NCI-H2171 (cell line): ENCODE results near the gene TPO.
"Not testable (repeated sequence)": the region's sequence is repeated elsewhere in the genome, so short reads cannot be mapped to it uniquely, and the experiment has no call there.

ENCODE experiments used
- DNase-seq: peaks from one replicate; lab custom pipeline; 2025; lab: John Stamatoyannopoulos, UW

TPO gene

DNA sequence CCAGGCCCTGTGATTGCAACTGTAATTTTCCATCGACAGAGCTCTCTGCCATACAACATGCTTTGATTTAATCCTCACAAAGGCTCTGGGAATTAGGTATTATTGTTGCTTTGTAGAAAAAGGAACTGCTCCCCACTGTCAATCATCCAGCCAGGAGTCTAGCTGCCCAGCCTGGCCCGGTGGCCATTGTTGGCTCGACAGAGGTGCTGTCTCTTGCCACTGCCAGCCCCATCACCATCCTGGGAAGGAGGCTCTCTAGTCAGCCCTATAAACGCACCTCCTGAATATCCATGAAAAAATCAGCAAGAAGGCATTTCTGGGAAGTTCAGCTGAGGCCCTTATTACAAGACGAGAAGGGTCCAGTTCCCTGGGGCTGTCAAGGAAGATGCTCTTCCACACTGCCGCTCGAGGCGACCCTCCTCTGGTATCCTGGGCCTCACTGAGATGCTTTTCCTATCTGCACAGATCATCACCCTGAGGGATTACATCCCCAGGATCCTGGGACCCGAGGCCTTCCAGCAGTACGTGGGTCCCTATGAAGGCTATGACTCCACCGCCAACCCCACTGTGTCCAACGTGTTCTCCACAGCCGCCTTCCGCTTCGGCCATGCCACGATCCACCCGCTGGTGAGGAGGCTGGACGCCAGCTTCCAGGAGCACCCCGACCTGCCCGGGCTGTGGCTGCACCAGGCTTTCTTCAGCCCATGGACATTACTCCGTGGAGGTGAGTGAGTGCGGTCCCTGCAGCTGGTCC is 71.0 kb downstream of the TPO start:
- no peak for DNase-seq

DNA sequence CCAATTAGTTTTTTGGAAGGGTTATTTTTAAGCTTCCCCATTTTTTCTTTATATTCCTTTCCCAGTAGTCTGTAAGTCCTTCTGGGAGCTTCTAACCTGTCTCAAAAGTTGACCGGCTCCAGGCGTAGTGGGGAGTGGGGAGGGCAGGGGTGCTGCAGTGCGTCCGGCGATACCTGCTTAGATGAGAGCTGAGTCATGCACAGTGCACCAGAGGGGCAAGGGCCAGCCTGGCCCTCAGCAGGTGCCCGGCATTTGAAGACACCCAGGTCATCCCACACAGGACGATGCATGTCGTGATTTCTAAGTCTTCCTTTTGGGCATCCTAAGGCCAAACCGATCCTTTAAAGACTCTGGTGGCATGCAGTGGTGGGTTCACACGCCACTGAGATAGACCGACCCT is 73.4 kb downstream of the TPO start:
- DNase-seq: no peak

DNA sequence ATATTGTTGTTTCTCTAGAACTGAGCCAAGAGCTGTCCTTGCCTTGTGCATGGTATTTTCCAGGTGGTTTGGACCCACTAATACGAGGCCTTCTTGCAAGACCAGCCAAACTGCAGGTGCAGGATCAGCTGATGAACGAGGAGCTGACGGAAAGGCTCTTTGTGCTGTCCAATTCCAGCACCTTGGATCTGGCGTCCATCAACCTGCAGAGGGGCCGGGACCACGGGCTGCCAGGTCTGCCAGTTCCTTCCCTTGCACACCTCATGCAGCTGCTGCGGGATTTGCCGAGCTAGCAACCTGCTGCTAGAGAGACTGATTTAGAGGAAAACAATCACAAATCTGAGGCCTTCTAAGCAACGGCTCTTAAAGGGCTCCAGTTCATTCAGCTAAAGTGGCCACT is 74.5 kb downstream of the TPO start:
- no peak for DNase-seq

DNA sequence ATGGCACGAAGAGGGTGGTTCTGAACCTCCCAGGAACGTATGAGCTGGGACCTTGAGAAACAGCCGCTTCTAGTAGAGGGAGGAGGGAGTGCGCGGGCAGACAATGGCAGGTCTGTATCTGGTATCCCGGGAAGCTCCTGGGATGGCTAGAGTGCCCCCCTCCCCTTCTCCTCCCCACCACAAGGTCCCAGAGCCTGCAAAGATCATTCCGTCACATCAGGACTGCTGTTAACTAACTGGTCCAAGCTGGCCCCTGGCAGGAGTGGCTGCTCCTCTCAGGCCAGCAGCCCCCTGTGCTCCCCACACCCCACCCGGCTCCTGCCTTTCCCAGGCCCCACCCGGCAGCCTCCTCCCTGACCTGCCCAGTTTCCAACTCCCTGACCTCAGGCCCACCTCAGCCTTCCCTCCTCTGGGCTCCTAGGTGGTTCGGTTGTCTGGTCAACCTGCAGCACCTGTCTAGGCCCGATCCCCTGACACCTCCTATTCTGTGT is 75.0 kb downstream of the TPO start:
- DNase-seq: no peak

DNA sequence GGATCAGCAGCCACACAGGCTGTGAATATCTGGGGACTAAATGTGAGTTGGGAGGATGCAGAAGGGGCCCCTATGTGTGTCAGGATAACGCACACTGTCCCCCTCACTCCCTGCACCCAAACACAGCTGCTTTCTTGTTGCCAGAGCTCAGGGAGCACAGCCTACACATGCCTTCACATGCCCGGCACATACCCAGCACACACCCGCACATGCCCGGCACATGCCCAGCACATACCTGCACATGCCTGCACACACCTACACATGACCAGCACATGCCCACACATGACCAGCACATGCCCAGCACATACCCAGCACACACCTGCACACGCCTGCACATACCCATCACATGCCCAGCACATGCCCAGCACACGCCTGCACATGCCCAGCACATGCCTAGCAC is 75.6 kb downstream of the TPO start:
- DNase-seq: no peak

DNA sequence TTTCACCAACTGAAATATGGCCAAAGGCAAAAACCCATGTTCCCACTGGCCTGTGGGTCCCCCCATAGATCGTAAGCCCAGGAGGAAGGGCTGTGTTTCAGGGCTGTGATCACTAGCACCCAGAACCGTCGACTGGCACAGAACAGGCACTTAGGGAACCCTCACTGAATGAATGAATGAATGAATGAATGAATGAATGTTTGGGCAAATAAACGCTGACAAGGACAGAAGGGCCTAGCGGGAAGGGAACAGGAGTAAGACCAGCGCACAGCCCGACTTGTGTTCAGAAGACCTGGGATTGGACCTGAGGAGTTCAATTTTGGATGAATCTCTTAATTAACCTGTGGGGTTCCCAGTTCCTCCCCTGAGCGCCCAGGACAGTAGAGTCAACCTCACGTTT is 76.2 kb downstream of the TPO start:
- no peak for DNase-seq

DNA sequence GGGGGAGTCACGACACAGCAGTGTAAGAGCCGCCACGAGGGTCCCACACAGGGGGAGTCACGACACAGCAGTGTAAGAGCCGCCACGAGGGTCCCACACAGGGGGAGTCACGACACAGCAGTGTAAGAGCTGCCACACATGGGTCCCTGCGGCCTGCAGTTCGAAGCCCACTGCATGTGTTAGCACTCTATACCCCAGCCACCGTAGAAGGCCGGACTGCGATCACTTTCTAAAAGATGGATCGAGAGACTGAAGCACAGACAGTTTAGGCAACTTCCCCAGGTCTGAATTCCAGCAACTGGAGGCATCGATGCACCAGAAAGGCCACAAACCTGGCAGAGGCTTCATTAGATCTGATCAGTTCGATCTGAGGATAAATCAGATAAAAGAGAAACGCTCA is 77.1 kb downstream of the TPO start:
- DNase-seq: not testable (repeated sequence)

DNA sequence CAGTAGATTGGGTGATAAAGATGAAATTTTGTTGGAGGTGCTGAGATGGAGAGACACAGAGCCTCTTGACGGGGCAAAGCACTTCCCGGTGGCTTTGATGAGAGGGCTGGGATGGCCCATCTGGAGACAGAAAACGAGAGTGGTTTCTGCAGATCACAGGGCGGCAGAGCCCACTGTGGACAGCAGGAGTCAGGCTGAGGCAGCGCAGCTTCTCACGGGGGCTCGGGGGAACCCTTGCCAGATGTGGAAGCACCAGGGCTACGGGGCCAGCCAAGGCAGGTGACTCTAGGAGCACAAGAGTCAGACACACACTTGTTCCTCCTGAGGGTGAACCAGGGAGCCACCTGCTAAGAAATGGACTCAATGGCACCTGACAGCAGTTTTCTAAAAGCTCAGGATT is 78.5 kb downstream of the TPO start:
- no peak for DNase-seq

DNA sequence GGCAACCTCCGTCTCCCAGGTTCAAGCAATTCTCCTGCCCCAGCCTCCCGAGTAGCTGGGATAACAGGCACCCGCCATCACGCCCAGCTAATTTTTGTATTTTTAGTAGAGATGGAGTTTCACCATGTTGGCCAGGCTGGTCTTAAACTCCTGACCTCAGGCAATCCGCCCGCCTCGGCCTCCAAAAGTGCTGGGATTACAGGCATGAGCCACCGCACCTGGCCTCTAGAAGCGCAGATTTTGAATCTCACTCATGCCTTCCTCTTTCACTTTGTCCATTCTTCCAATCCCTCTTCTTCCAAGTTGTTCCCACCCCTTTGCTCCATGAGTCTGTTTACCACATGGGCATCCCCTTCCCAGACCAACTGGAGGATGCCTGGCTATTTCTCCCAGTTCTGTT is 79.0 kb downstream of the TPO start:
- not testable (repeated sequence) for DNase-seq

DNA sequence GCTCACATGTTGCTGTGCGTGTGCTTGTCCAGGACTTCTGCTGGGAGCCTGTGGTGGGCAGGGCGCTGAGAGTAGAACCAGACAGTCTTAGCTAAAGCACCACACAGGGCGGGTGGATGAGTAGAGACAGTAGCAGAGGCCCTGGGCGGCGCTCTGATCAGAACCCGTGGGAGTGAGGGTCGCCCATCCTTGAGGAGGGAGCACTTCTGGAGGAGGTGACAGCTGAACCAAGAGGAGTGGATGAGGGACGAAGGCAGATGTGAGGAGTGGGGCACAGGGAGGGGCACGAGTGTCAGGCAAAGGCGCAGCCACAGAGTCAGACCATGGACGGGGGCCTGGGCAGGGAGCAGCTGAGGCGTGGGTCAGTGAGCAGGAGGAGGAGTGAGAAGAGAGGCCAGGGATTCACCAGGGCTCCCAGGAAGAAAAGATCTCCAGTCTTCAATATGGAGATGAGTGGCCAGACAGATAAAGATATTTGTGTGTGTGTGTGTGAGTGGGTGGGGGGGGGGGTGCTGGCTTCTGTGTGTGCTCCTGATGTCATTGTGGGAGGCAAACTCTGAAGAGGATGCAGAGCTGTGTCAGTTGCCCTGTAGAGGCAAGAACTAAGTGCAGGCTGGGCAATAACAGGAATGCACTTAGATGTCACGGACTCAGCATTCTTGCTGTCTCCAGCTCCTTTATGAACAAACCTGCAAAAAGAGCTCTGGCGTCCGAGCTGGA is 79.6 kb downstream of the TPO start:
- no peak for DNase-seq

DNA sequence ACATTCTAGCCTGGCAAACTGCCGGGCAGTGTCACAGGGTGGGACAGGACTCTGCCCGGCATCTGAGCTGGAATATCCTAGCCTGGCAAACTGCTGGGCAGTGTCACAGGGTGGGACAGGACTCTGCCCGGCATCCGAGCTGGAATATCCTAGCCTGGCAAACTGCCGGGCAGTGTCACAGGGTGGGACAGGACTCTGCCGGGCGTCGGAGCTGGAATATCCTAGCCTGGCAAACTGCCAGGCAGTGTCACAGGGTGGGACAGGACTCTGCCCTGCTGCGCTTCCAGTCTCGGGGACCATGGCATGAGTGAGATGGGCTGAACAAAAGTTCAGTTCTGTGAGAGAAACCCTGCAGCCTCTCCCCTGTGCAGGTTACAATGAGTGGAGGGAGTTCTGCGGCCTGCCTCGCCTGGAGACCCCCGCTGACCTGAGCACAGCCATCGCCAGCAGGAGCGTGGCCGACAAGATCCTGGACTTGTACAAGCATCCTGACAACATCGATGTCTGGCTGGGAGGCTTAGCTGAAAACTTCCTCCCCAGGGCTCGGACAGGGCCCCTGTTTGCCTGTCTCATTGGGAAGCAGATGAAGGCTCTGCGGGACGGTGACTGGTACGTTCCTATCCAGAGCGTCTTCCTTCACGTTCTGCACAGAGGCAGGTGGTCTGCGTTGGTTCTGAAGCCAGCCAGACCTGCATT is 80.3 kb downstream of the TPO start:
- DNase-seq: no peak

DNA sequence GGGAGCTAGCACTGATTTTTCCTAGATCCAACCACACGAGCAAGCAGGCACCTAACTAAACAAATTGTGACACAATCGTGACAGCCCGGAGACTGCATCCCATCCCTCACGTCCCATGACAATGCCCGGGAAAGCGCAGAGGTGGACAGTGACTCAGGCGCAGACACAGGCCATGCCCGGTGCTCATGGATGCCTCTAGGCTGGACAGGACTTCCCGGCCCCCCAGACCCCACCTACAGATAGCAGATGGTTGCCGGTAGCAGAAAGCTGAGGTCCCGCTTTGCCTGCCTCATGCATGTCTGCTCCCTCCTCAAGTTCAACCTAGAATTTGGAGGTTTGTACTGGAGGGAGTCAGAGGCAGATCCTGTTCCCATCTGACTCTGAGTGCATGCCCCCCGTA is 81.0 kb downstream of the TPO start:
- no peak for DNase-seq

DNA sequence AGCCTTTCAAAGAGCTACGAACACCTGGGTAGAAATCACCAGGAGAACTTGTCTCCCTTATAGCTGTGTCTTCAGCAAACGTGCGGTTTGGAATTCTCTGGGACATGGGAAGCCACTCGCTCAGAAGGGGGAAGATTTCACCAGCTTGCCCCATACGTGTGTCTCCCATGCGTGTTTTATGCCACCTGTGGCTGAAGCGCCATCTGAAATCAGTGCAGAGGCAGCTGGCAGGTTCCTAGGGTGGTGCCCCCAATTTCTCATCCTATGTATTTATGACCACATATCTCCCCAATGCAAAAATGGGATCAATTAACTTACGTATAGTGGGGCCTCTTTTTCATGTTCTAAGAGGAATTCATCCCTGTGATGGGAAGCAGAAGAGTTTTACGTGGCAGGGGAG is 81.6 kb downstream of the TPO start:
- DNase-seq: no peak

DNA sequence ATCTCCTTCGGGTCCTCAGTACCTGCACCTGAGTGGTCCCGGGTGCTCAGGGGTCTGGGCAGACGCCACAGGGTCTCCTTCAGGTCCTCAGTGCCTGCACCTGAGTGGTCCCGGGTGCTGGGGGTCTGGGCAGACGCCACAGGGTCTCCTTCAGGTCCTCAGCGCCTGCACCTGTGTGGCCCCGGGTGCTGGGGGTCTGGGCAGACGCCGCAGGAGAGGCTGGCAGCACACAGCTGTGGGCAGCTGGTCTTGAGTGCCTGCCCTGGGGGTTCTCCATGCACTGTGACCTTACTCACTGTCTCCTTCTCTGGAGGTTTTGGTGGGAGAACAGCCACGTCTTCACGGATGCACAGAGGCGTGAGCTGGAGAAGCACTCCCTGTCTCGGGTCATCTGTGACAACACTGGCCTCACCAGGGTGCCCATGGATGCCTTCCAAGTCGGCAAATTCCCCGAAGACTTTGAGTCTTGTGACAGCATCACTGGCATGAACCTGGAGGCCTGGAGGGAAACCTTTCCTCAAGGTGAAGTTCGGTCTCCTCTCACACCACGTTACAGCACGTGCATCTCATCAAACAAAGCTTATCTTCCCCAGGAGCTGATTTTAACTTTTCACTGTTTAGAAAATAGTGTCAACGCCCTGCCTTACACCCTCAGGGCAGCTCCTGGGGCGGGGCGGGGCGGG is 82.6 kb downstream of the TPO start:
- DNase-seq: no peak

DNA sequence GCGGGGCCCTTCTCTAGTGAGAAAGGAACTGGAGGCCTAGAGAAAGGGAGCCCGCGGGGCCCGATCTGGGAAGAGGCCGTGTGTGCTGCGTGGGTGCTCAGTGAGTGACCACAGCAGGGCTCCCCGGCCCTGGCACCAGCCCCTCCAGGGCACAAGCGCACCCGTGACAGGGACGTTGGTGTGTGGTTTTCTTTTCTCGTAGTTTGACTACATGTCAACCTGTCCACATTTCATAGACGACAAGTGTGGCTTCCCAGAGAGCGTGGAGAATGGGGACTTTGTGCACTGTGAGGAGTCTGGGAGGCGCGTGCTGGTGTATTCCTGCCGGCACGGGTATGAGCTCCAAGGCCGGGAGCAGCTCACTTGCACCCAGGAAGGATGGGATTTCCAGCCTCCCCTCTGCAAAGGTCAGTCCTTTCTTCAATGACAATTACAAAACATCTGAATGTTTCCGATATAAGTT is 83.1 kb downstream of the TPO start:
- no peak for DNase-seq

DNA sequence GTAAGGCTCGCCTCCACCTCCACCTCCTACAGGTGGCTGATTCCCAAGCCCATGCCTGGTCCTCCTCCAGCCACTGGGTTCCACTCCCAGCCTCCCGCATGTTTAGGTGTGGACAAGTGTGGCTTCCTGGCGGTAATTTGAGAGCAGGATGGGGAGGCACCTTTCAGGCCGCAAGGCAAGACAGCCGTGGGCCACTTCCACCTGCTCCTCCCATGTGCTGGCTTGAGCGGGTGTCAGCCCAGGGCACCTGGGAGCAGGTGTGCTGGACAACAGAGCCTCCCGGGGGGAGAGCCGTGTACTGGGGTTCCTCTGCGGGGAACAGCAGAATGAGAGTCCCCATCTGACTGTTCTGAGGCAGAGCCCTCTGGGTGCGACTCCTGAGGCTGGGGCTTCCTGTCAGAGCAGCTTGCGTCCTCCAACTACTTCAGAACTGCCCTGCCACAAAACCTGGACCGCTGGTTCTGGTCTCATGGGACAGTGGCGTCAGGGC is 83.9 kb downstream of the TPO start:
- DNase-seq: no peak

DNA sequence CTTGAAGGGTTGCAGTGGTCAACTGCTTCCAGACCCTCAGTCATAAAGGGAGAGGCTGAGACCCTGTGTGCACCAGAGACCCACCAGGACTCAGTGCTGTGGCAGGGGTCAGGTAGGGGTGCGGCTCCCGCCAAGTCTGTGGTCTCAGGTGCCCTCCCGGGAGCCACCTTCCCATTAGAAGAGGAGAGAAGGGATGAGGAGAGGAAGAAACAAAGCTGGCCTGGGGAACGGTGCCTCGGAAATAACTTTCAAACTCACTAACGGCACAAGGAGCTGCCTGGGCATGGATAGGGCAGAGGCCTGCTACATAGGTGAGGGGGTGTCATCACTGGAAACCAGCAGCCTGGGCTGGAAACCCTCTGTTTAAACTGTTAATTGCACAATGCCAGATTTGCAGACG is 84.9 kb downstream of the TPO start:
- no peak for DNase-seq

DNA sequence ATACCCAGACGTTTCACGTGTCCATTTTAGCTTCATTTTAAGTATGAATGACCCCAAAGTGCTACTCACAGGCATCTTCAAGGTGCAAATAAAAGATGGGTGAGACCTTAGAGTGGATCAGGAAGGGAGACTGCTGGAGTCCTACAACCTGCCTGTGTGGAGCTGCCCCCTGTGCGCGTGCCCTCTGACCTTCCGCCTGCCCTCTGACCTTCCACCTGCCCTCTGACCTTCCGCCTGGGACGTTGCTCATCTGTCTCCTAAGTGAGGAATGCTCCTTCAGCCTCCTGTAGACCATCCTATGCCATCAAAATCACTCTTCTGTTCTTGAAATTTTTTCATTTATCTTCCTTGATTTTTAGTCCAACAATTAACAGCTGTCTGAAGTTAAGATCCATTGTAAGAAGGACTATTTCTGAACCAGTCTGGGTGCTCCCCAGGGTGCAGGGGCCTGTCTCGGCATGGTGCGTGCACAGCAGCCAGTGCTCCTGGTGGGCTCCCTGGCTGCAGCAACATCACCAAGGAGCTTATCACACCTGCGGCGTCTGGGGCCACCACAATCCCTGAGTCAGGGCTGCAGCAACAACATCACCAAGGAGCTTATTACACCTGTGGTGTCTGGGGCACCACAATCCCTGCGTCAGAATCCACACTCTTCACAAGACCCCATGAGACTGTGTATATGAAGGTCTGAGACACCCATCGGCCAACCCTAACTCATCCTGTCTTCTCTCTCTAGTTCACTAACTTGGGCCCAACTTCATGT is 86.0 kb downstream of the TPO start:
- no peak for DNase-seq

DNA sequence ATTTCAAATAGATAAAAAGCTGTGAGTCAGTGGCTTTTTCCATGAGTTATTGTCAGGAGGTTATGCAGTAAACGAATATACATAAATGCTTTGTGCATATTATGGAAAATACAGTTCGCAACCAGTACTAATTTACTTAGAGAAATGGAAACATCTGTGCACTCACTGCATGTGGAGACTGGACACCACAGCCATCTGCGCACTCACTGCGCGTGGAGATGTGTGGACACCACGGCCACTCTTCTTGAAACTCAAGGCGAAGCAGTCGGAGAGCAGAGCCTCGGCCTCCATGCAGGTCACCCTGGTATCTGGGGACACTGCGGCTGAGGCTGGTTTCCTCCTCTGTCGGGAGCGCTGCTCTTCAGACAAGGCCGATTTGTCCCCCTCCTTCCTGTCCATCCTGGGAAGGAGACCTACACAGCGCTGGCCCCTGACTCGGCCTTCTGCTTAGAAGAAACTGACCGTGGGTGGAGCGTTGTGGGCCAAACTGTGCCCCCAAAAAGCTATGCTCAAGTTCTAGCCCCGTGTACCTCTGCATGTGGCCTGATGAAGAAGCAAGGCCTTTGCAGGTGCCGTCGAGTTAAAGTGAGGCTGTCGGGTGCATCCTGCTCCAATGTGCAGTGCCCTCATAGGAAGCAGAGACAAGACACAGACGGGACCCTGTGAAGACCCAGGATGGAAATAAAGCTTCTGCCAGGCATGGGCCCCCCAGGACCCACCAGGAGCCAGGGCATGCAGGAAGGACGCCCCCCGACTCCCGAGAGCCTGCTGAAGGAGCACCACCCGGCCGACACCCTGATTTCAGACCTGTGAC is 88.0 kb downstream of the TPO start:
- no peak for DNase-seq

DNA sequence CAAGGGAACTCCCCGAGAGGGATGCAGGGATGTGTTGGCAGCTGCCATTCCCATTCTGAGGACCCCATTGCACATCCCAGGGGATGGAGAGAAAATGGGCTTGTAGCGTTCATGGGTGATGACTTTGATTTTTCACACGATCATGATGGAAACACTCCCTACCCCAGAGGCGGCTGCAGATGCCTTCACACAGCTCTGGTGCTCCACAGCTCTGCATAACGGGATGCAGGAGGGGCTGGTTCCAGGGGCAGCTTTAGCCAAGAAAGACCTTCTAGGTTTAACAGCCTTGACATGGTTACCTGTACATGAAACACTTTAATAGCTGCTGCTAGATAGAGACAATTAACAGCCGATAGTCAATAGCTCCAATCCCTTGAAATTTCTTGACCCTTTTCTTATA is 88.7 kb downstream of the TPO start:
- no peak for DNase-seq

DNA sequence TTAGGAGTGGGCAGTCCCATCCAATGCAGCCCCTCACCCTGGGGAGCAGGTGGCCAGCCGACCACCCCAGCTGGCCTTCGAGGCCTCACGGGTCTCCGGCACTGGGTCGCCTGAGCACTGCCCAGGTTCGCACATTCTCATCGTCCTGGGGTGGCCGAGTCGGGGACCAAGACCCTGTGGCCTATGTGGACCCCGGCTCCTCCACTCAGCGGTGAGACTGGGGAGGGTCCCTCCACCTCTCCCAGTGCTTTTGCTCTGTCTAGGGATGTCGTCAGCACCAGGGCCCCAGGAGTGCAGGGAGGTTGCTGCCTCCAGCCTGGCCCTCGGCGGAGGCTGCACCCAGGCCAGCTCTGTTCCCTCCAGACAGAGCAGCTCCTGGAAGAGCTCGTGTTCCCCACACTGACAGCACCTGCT is 89.6 kb downstream of the TPO start:
- DNase-seq: no peak
